HL-60 (cell line): ENCODE measurements around the gene MOCS3.

ENCODE experiments used
- CTCF ChIP-seq: IDR thresholded peaks from one replicate; pipeline ENCODE4 v1.5.1; 2011; ENCODE audit warnings: low read length, control low read depth, inconsistent platforms; ENCODE audit not compliant: insufficient read depth
- POLR2AphosphoS5 ChIP-seq: IDR thresholded peaks from 2 replicates; pipeline ENCODE4 v1.6.1; 2012; ENCODE audit warnings: low read depth

- TF ChIP-seq CTCF (no peak), POLR2AphosphoS5 (no peak)
Measured at GRCh38 chr20:50926530-50926929, 32.1 kb upstream of the MOCS3 start.
